ENCODE measurements around the gene NPTXR. TPM values are rescaled to one million over a fixed set of nuclear protein-coding genes. Genes with fewer than 3 reads are reported as not detected.
A peak's percentile ranks its signal among the peaks of the same experiment; 100 is the strongest.

NPTXR gene
- total RNA-seq, 1 donor from 2014 or later = 0.13 TPM

GRCh38 chr22:38871360-38872171, 27.7 kb upstream of the NPTXR start:
- TF ChIP-seq, protein P1, sequence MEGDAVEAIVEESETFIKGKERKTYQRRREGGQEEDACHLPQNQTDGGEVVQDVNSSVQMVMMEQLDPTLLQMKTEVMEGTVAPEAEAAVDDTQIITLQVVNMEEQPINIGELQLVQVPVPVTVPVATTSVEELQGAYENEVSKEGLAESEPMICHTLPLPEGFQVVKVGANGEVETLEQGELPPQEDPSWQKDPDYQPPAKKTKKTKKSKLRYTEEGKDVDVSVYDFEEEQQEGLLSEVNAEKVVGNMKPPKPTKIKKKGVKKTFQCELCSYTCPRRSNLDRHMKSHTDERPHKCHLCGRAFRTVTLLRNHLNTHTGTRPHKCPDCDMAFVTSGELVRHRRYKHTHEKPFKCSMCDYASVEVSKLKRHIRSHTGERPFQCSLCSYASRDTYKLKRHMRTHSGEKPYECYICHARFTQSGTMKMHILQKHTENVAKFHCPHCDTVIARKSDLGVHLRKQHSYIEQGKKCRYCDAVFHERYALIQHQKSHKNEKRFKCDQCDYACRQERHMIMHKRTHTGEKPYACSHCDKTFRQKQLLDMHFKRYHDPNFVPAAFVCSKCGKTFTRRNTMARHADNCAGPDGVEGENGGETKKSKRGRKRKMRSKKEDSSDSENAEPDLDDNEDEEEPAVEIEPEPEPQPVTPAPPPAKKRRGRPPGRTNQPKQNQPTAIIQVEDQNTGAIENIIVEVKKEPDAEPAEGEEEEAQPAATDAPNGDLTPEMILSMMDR (IDR thresholded peaks at IDR 0.05) = no peak
- intact Hi-C loops (cut with micrococcal nuclease) = loop anchor here (1.0 to 10.0 kb wide), 9 partner anchors 70 to 1267 kb away; partner anchors contain the start of genes CBX7, GGA1, PICK1 and RPL3
- peak overlapping the region; percentile 91 for H3K4me3 Mint-ChIP-seq
- ChIA-PET POLR2A (interaction anchor here (0.5 to 3.5 kb wide), 12 partner anchors 27 to 661 kb away, joined by 3 to 27 read pairs (median 3); partner anchors contain the start of genes CBX7, NPTXR, RPL3 and RPS19BP1), CTCF (interaction anchor here (0.7 to 7.4 kb wide), 5 partner anchors 30 to 446 kb away, joined by 3 to 132 read pairs (median 9); partner anchors contain the start of gene APOBEC3B)
- H3K4me1 Mint-ChIP-seq = peaks cover 53% of the 10 kb centered on the region
- DNase-seq (peak; percentile 34), ATAC-seq (ENCODE audit: low read depth) (peak; percentile 4)
- H3K27me3 Mint-ChIP-seq = no peaks in the 10 kb centered on the region
- no peaks in the 10 kb centered on the region for H3K9me3 Mint-ChIP-seq
- peak overlapping the region; percentile 83 for H3K27ac Mint-ChIP-seq
- peaks cover 19% of the 10 kb centered on the region for H3K36me3 Mint-ChIP-seq (ENCODE audit: low read depth)

DNA sequence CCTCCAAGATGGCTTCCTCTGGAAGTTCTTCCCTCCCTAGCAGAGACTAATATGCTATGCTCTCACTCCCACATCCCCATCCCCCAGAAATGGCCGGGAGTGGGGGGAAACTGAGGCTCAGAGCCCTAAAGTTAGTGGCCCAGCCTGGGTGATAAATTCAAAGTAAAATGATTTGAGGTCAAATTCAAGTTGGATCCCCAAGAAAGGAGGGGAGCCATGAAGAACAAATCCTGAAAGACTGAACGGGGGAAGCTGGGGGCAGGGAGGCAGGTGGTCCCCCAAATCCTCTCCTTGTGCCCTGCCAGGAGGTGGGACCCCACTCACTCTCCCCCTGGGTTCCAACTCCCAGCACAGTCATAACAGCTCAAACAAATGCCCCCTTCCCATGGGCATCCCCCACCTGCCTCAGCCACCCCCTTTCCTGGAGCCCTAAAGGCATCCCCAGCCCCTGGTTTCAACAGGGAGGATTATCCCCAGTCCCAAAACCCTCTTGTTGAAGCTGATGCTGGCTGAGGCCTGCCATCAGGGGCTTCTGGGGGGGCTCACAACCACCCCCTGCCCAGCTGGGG, 27.0 kb upstream of the NPTXR start:
- no peak for DNase-seq
- POLR2A ChIA-PET = interaction anchor here (0.7 to 3.5 kb wide), 12 partner anchors 27 to 818 kb away, joined by 3 to 27 read pairs (median 4); partner anchors contain the start of genes APOBEC3B, NPTXR, RPL3 and RPS19BP1

GRCh38 chr22:38870312-38870741, 26.5 kb upstream of the NPTXR start:
- intact Hi-C loops (cut with micrococcal nuclease) = loop anchor here (1.0 to 10.0 kb wide), 7 partner anchors 133 to 1266 kb away; partner anchors contain the start of genes GGA1, PICK1 and RPS19BP1
- H3K27ac Mint-ChIP-seq = peak overlapping the region; percentile 83
- ATAC-seq (ENCODE audit: low read depth) (peak; percentile 48), DNase-seq (peak; percentile 76)
- no peaks in the 10 kb centered on the region for H3K9me3 Mint-ChIP-seq
- peaks cover 25% of the 10 kb centered on the region for H3K36me3 Mint-ChIP-seq (ENCODE audit: low read depth)
- TF ChIP-seq, protein P1 (IDR thresholded peaks at IDR 0.05) = peak; percentile 88
- ChIA-PET CTCF (interaction anchor here (0.8 to 7.4 kb wide), 28 partner anchors 9 to 447 kb away, joined by 3 to 132 read pairs (median 5); partner anchors contain the start of gene APOBEC3B), POLR2A (interaction anchor here (0.7 to 3.5 kb wide), 9 partner anchors 71 to 818 kb away, joined by 3 to 27 read pairs (median 4); partner anchors contain the start of genes APOBEC3B and RPL3)
- no peaks in the 10 kb centered on the region for H3K27me3 Mint-ChIP-seq
- H3K4me1 Mint-ChIP-seq = peaks cover 53% of the 10 kb centered on the region
- H3K4me3 Mint-ChIP-seq = peak overlapping the region; percentile 91

More for the DNA sequence above, 27.0 kb upstream of the NPTXR start:
- Mint-ChIP-seq H3K4me1 (peaks cover 53% of the 10 kb centered on the region), H3K4me3 (peak overlapping the region; percentile 91), H3K36me3 (ENCODE audit: low read depth) (peaks cover 19% of the 10 kb centered on the region), H3K27me3 (no peaks in the 10 kb centered on the region), H3K27ac (peak overlapping the region; percentile 83), H3K9me3 (no peaks in the 10 kb centered on the region)
- CTCF ChIA-PET = interaction anchor here (0.7 to 7.4 kb wide), 25 partner anchors 9 to 447 kb away, joined by 3 to 132 read pairs (median 5); partner anchors contain the start of gene APOBEC3B
- intact Hi-C loops (cut with micrococcal nuclease) = loop anchor here (1.0 to 10.0 kb wide), 7 partner anchors 132 to 1266 kb away; partner anchors contain the start of genes GGA1, PICK1 and RPS19BP1
- TF ChIP-seq, protein P1 (IDR thresholded peaks at IDR 0.05) = no peak
- ATAC-seq (ENCODE audit: low read depth) = no peak

GRCh38 chr22:38869663-38870062, 25.8 kb upstream of the NPTXR start:
- no peaks in the 10 kb centered on the region for H3K27me3 Mint-ChIP-seq
- peaks cover 53% of the 10 kb centered on the region for H3K4me1 Mint-ChIP-seq
- H3K9me3 Mint-ChIP-seq = no peaks in the 10 kb centered on the region
- no peak for DNase-seq
- H3K27ac Mint-ChIP-seq = no peak overlapping the region
- ATAC-seq (ENCODE audit: low read depth) = no peak
- ChIA-PET POLR2A (interaction anchor here (0.7 to 3.5 kb wide), 6 partner anchors 72 to 480 kb away, joined by 3 to 27 read pairs (median 8); partner anchors contain the start of genes APOBEC3B and RPL3), CTCF (interaction anchor here (0.8 to 7.4 kb wide), 30 partner anchors 8 to 448 kb away, joined by 3 to 132 read pairs (median 5); partner anchors contain the start of gene APOBEC3B)
- H3K4me3 Mint-ChIP-seq = no peak overlapping the region
- intact Hi-C loops (cut with micrococcal nuclease) = loop anchor here (1.0 to 10.0 kb wide), 8 partner anchors 104 to 1265 kb away; partner anchors contain the start of genes GGA1, PICK1 and RPS19BP1
- peaks cover 26% of the 10 kb centered on the region for H3K36me3 Mint-ChIP-seq (ENCODE audit: low read depth)
- TF ChIP-seq, protein P1 (IDR thresholded peaks at IDR 0.05) = no peak

All from activated B cell treated with CpG ODN at 0.5 μM for 24 hours (primary cell).